Activated T-helper 2 cell treated with anti-CD3 and anti-CD28 coated beads, Interferon-gamma antibody, Interleukin-2, Interleukin-4, amounts not matched to agents 10 μg/mL and 5 μg/mL and 100 μg/mL, durations not matched to agents 14 hours and 24 hours and 36 hours (primary cell): Measurements from ENCODE around the gene FBXL19. TPM values are rescaled to one million over a fixed set of nuclear protein-coding genes. Genes with fewer than 3 reads are reported as not detected.
"Not testable (repeated sequence)": the region's sequence is repeated elsewhere in the genome, so short reads cannot be mapped to it uniquely, and the experiment has no call there.

Source experiments
- DNase-seq: peaks from one replicate; pipeline ENCODE4 v3.0.0; 2021; ENCODE audit warnings: low spot score
- H3K27ac Mint-ChIP-seq: one replicate; pipeline ENCODE4 v1.8.0; 2021; ENCODE audit warnings: mixed read lengths
- H3K27me3 Mint-ChIP-seq: one replicate; pipeline ENCODE4 v1.8.0; 2021; ENCODE audit warnings: low read depth, mixed read lengths
- H3K36me3 Mint-ChIP-seq: one replicate; pipeline ENCODE4 v1.8.0; 2021; ENCODE audit warnings: low read depth, mixed read lengths
- H3K4me1 Mint-ChIP-seq: one replicate; pipeline ENCODE4 v1.8.0; 2021; ENCODE audit warnings: low read depth, mixed read lengths
- H3K4me3 Mint-ChIP-seq: one replicate; pipeline ENCODE4 v1.8.0; 2021; ENCODE audit warnings: low read depth, mild to moderate bottlenecking, moderate library complexity, mixed read lengths
- H3K9me3 Mint-ChIP-seq: one replicate; pipeline ENCODE4 v1.8.0; 2021; ENCODE audit warnings: mixed read lengths
- intact Hi-C: fragments of 100-400 bp; cut with micrococcal nuclease; formaldehyde crosslinking; loops from one replicate; pipeline ENCODE4 v1.15.1; 2023
- total RNA-seq: library from RNA; stranded (reverse); gene quantifications from 2 replicates; pipeline ENCODE4 v1.2.3, GENCODE V29; 2022

The FBXL19 gene
- total RNA-seq, 1 donor from 2014 or later, result 34.4 TPM

DNA sequence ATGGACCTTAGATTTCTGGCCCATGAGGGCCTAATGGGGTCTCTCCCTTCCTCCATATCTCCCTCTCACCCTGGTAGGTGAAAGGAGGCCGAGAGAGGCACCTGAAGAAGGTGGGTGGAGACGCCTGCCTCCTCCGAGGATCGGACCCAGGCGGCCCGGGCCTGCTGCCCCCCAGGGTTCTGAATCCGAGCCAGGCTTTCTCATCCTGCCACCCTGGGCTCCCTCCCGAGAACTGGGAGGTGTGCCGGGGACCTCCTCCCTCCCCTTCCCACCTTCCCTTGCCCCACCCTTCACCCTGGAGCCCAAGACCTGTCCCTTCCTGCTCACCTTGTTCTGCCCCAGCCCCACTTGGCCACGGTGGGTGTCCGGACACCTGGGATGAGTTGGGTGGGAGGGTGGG is 5.0 kb downstream of the FBXL19 start:
- no peaks in the 10 kb centered on the region for H3K27me3 Mint-ChIP-seq
- DNase-seq, result no peak
- peaks cover 10% of the 10 kb centered on the region for H3K4me1 Mint-ChIP-seq
- no peak overlapping the region for H3K4me3 Mint-ChIP-seq
- intact Hi-C loops, result no loop called here
- H3K36me3 Mint-ChIP-seq, result peaks cover 22% of the 10 kb centered on the region
- no peaks in the 10 kb centered on the region for H3K9me3 Mint-ChIP-seq
- no peak overlapping the region for H3K27ac Mint-ChIP-seq

DNA sequence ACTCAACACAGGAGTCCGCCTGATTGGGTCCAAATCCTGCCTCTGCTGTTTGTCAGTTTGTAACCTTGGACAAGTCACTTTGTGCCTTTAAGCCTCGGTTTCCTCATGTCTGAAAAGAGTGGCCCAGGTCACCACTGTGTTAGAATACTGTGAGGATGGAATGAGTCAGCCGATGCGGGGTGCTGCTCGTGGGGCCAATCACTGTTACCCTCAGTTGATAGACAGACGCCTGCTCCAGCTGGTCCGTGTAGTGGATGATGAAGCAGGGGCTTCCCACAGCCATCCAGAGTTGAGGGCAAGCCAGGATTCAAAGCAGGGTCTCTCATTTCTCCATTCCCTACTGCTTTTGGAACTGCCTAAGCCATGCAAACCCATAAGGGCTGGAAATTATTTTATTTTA is 5.8 kb downstream of the FBXL19 start:
- Mint-ChIP-seq H3K9me3 (no peaks in the 10 kb centered on the region), H3K4me1 (peaks cover 10% of the 10 kb centered on the region), H3K27ac (no peak overlapping the region), H3K27me3 (no peaks in the 10 kb centered on the region), H3K36me3 (peaks cover 22% of the 10 kb centered on the region), H3K4me3 (no peak overlapping the region)
- intact Hi-C loops, result no loop called here
- no peak for DNase-seq

DNA sequence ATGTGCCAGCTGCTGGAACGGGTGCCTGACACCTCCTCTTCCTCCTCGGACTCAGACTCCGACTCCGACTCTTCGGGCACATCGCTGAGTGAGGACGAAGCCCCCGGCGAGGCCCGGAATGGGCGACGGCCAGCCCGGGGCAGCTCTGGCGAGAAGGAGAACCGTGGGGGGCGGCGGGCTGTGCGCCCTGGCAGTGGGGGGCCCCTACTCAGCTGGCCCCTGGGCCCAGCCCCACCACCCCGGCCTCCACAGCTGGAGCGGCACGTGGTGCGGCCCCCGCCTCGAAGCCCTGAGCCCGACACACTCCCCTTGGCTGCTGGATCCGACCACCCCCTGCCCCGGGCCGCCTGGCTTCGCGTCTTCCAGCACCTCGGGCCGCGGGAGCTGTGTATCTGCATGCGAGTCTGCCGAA is 6.8 kb downstream of the FBXL19 start:
- Mint-ChIP-seq H3K9me3 (no peaks in the 10 kb centered on the region), H3K27ac (no peak overlapping the region), H3K36me3 (peaks cover 25% of the 10 kb centered on the region), H3K27me3 (no peaks in the 10 kb centered on the region), H3K4me1 (peaks cover 11% of the 10 kb centered on the region), H3K4me3 (no peak overlapping the region)
- intact Hi-C loops, result no loop called here
- DNase-seq, result no peak

DNA sequence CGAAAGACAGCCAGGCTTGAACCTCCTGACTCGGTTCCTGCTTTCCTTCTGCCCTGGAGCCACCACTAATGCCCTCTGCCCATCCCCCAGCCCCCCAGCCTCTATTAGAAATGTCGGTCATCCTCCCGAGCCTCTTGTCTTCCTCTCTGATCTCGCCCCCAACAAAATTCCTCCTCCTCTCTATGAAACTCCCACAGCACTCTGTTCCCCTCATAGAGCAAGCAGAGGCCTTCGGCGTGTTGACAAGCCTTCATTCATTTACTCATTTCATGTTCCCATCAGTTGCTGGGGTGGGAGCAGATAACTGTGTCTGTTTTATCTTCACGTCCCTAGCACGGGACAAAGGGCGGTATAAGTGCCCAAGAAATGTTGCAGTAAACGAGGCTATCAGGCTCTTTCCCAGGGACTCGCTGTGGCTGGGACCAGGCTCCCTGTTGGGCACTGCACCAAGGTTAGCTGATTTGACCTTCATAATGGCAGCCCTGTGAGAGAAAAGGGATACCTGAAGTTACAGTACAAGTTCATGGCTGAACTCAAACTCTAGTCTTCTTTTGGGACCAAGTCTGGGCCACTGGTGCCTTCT is 7.8 kb downstream of the FBXL19 start:
- Mint-ChIP-seq H3K4me1 (peaks cover 10% of the 10 kb centered on the region), H3K27me3 (no peaks in the 10 kb centered on the region), H3K36me3 (peaks cover 27% of the 10 kb centered on the region), H3K9me3 (no peaks in the 10 kb centered on the region), H3K4me3 (no peak overlapping the region), H3K27ac (no peak overlapping the region)
- no peak for DNase-seq
- intact Hi-C loops, result no loop called here

DNA sequence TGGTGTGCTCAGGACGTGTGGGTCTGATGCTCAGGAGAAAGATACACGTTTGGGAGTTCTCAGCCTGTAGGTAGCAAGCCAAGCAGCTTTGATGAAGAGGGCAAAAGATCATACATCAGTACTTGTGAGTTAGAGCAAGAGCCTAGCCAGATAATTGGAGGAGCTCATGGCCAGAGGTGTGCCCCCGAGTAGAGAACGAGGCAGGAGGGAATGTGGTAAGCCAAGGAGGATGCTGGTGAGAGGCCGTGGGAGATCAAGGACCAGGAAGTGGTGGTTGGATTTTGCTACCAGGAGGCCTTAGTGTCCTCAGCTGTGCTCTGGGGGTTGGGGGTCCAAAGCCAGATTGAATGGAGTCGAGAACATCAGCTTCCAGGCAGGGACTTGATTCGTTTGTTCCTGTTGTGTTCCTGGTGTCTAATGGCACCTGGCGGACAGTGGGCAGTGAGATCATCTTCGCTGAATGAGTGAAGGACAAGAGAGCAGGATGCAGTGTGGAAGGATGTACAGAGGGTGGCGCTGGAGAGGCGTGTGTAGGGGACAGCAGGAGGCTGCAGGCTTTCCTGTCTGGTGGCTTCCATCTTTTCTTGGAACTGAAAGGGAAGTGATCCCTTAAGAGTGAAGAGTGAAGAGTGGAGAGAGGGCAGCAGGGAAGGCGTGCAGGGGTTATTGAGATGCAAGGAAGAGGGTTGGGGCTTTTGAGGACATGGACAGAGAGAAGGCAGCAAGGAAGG is 11.6 kb downstream of the FBXL19 start:
- H3K27ac Mint-ChIP-seq, result peak overlapping the region; percentile 36
- peaks cover 35% of the 10 kb centered on the region for H3K36me3 Mint-ChIP-seq
- no peak overlapping the region for H3K4me3 Mint-ChIP-seq
- H3K4me1 Mint-ChIP-seq, result peaks cover 19% of the 10 kb centered on the region
- no peak for DNase-seq
- intact Hi-C loops, result no loop called here
- no peaks in the 10 kb centered on the region for H3K9me3 Mint-ChIP-seq
- H3K27me3 Mint-ChIP-seq, result no peaks in the 10 kb centered on the region

DNA sequence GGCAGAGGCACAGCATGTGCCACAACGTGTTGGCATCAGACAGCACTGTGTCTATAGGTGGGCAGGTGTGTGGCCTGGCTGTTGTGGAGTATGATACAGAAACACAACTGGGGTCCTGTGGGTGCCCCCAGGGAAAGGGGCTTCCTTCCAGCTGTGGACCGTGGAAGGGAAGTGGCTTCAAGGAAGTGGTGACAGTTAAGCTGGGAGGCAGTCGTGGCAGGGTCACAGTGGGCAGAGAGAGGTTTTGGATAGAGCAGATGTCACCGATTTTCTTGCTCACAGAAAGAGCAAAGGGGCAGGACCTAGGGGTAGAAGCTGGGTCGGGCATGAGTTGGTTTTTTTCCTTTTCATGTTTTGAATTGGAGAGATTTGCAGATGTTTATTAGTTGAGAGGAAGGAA is 14.3 kb downstream of the FBXL19 start:
- H3K27me3 Mint-ChIP-seq, result no peaks in the 10 kb centered on the region
- H3K4me3 Mint-ChIP-seq, result no peak overlapping the region
- intact Hi-C loops, result no loop called here
- peaks cover 30% of the 10 kb centered on the region for H3K4me1 Mint-ChIP-seq
- DNase-seq, result no peak
- no peaks in the 10 kb centered on the region for H3K9me3 Mint-ChIP-seq
- peaks cover 39% of the 10 kb centered on the region for H3K36me3 Mint-ChIP-seq
- peak overlapping the region; percentile 35 for H3K27ac Mint-ChIP-seq

DNA sequence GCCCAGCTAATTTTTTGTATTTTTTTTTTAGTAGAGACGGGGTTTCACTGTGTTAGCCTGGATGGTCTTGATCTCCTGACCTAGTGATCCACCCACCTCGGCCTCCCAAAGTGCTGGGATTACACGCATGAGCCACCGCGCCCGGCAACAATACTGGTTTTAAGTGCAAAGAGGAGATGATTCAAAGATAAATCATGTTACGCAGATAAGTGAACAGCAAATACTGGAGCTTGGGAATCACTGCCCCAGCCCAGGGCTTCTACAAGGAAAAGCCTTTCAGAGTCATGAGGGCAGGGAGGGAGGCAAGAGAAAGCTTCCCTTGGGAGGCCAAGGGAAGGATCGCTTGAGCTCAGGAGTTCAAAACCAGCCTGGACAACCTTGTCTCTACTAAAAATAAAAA is 16.2 kb downstream of the FBXL19 start:
- H3K27ac Mint-ChIP-seq, H3K9me3 Mint-ChIP-seq, H3K27me3 Mint-ChIP-seq, DNase-seq, intact Hi-C loops, H3K4me3 Mint-ChIP-seq: not testable (repeated sequence)
- Mint-ChIP-seq H3K4me1 (peaks cover 32% of the 10 kb centered on the region), H3K36me3 (peaks cover 49% of the 10 kb centered on the region)

DNA sequence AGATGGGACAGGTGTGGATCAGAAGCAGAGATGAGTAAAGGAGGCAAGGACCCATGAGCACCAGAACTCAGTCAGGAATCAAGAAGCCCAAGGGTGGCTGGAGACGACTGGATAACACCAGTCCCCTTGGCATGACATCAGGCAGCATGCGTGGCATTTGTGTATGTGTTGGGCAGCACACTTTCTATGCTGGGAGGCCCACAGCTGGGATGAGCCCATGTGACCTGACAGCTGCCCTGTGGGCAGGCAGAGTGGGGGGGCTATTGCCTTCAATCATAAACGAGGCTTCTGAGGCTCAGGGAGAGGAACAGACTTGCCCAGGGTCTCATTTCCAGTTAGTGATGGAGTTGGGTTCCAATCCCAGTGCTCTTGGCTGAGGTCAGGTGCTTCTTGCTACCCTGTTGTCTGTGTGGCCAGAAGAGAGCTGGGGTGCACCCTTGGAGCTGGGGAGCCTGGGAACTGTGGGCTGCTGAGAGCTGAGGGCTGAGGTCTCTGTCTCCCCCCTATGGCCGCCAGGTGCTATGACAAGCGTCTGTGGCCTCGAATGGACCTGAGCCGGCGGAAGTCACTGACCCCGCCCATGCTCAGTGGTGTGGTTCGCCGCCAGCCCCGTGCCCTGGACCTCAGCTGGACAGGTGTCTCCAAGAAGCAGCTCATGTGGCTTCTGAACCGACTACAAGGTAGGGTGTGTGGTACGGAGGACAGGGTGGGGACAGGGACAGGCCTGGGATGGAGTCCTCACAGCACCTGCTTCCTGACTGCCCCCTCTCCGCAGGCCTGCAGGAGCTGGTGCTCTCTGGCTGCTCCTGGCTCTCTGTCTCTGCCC is 18.4 kb downstream of the FBXL19 start:
- Mint-ChIP-seq H3K9me3 (no peaks in the 10 kb centered on the region), H3K4me1 (peaks cover 23% of the 10 kb centered on the region), H3K27ac (peak overlapping the region; percentile 69), H3K4me3 (peak overlapping the region; percentile 60), H3K27me3 (no peaks in the 10 kb centered on the region), H3K36me3 (peaks cover 46% of the 10 kb centered on the region)
- peak; percentile 70 for DNase-seq
- intact Hi-C loops, result loop anchor here (1.0 kb wide), 3 partner anchors 20 to 98 kb away; no protein-coding TSS in a partner anchor

DNA sequence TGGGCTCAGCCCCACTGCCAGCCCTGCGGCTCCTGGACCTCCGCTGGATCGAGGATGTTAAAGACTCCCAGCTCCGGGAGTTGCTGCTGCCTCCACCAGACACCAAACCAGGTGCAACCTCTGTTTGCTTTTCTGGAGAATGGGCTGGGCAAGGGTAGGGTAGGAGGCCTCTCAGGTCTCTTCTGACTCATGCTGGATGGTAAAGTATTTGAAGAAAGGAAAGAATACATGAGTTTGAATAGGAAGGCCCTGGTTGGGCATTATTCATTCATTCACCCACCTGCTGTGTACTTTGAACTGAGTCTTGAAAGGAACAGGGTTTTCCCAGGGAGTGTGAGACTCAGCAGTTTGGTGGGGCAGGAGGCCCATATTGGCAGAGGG is 19.0 kb downstream of the FBXL19 start:
- Mint-ChIP-seq H3K36me3 (peaks cover 46% of the 10 kb centered on the region), H3K4me3 (peak overlapping the region; percentile 60), H3K27ac (peak overlapping the region; percentile 55), H3K27me3 (no peaks in the 10 kb centered on the region), H3K4me1 (peaks cover 20% of the 10 kb centered on the region), H3K9me3 (no peaks in the 10 kb centered on the region)
- intact Hi-C loops, result loop anchor here (1.0 kb wide), 3 partner anchors 20 to 98 kb away; no protein-coding TSS in a partner anchor
- DNase-seq, result no peak

DNA sequence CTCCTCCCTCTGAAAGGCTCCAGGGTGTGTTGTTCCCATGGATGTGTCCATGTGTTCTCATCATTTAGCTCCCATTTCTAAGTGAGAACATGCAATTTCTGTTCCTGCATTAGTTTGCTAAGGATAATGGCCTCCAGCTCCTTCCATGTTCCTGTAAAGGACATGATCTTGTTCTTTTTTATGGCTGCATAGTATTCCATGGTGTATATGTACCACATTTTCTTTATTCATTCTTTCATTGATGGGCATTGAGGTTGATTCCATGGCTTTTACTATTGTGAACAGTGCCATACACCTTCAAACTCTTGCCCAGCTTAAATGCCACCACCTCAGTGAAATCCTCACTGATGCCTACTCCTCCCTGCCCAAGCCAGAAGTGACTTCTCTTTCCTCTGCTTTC is 21.0 kb downstream of the FBXL19 start:
- Mint-ChIP-seq H3K4me1 (peaks cover 14% of the 10 kb centered on the region), H3K27ac (no peak overlapping the region), H3K9me3 (no peaks in the 10 kb centered on the region), H3K4me3 (no peak overlapping the region), H3K36me3 (peaks cover 43% of the 10 kb centered on the region), H3K27me3 (no peaks in the 10 kb centered on the region)
- intact Hi-C loops, result no loop called here
- no peak for DNase-seq

DNA sequence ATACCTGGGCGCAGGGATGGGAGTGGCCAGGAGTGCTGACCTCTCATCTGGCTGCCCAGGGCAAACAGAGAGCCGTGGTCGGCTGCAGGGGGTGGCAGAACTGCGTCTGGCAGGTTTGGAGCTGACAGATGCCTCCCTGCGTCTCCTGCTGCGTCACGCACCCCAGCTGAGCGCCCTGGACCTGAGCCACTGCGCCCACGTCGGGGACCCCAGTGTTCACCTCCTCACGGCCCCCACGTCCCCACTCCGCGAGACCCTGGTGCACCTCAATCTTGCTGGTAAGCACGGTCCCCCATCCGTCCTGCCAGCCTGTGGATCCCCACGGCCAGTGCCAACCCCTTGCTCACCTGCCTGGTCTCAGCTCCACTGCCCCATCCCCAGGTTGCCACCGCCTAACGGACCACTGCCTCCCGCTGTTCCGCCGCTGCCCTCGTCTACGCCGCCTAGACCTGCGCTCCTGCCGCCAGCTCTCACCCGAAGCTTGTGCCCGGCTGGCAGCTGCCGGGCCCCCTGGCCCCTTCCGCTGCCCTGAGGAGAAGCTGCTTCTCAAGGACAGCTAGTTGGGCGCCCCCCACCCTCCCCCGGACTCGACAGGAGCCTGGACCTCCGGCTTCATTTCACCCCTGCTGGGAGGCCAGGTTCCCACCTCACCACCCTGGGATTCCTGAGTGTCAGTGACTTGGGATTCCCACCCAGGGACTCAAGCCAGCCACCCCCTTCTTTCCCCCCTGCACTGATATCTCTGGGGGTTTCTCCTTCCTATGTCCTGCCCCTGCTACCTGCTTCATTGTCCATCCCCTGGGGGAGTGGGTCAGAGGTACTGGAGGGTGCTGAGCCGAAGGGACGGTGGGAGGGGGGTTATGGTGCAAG is 23.5 kb downstream of the FBXL19 start:
- Mint-ChIP-seq H3K9me3 (no peaks in the 10 kb centered on the region), H3K27ac (no peak overlapping the region), H3K4me3 (peak overlapping the region; percentile 24), H3K27me3 (no peaks in the 10 kb centered on the region), H3K4me1 (peaks cover 21% of the 10 kb centered on the region), H3K36me3 (peaks cover 33% of the 10 kb centered on the region)
- intact Hi-C loops, result no loop called here
- DNase-seq, result no peak

DNA sequence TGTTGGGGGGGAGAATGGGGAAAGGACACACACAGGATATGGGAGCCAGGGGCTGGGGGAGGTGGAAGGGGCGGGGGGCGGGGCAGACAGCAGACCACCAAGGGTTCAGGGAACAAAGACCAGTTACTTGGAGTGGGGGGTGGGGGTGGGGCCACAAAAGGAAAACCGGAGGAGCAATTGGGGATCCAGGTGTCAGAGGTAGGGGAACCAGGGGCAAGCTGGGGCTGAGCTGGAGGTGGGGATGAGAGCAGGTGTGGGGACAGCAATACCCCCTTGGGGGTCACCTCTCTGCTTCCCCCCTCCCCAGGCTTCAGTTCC is 24.1 kb downstream of the FBXL19 start:
- no peak for DNase-seq
- intact Hi-C loops, result no loop called here
- peaks cover 27% of the 10 kb centered on the region for H3K36me3 Mint-ChIP-seq
- no peaks in the 10 kb centered on the region for H3K27me3 Mint-ChIP-seq
- peaks cover 16% of the 10 kb centered on the region for H3K4me1 Mint-ChIP-seq
- H3K27ac Mint-ChIP-seq, result no peak overlapping the region
- H3K9me3 Mint-ChIP-seq, result no peaks in the 10 kb centered on the region
- H3K4me3 Mint-ChIP-seq, result peak overlapping the region; percentile 5
